Right lung (tissue), 5 donors: ENCODE data around the gene CLMN. TPM values are rescaled to one million over a fixed set of nuclear protein-coding genes. Genes with fewer than 3 reads are reported as not detected.

Experiments used
- DNase-seq, 2 donors: peaks; one replicate each; pipeline ENCODE4 v3.0.0-alpha.2; 2013
- polyA plus RNA-seq, 5 donors: library from polyadenylated mRNA; unstranded; fragments of 120-200 nt; gene quantifications; one replicate each; pipeline versions ENCODE4 v1.2.1 to v1.2.3, GENCODE V29; 2013; ENCODE audit warnings: inconsistent platforms in 1 of 5, low replicate concordance in 1 of 5; ENCODE audit not compliant: insufficient read length in 5 of 5, insufficient read depth in 1 of 5

CLMN gene
- polyA plus RNA-seq, 5 donors = 7.8 to 18.3 (median 13.1) TPM

DNA sequence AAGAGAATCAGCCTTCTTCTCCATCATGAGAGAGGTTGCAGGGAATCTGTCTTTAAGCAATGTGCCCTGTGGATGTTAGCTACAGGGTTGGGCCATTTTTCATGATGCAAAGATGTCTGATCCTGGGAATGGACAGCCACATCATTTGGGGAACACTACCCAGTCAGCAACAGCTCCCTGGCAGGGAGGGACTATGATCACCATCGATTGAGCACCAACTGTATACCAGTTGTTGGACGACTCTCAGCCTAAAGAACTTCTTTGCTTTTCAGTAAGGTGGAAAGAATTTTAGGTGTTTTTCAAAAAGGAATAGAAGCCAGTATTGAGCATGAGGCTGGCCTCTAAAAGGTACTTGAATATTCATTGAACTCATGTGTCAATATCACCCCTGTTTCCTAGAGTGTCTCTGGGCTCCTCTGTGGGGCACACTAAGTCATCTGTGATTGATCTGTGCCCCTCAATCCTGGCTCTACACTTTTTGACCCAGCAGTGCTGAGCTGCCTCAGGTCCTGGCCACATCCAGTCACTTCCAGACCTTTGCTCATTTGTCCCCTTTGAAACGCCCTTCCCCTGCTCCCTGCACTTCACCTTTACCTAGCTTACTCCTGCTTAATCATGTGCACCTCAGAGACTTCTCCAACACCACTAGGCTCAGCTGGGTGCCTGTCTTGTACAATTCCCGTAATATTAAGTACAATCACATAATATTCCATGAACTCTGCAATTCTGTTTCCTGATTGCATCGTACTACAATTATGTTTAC, 2.2 kb upstream of the CLMN start:
- DNase-seq = no peak

DNA sequence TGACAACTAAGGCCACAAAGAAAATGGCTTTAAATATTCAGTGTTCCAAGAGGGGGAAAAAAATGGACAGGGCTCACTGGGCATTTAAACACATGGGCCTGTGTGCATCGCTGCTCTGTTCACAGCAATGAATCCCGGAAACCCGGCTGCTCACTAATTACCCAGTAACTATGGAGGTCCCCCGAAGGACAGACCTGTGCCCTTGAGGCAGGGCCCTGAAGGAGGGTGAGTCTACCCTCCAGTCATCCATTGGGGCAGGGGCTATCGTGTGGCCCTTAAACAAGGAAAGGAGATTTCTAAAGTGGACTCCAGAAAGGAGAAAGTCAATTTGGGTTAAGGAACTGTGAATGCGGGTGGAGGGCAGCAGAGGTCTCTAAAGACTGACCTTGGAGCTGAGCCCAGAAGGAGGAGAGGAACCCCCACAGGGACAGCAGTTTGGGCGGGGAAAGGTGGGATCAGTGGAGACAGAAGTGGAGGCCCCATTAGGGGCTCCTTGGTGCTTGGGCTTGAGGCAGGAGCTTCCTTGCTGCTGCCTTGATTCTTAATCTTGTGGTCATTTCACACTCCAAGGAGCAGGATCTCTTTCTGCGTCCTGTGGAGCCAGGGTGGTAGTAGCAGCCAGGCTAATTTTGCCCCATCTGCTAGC, 1.4 kb upstream of the CLMN start:
- no peak for DNase-seq

DNA sequence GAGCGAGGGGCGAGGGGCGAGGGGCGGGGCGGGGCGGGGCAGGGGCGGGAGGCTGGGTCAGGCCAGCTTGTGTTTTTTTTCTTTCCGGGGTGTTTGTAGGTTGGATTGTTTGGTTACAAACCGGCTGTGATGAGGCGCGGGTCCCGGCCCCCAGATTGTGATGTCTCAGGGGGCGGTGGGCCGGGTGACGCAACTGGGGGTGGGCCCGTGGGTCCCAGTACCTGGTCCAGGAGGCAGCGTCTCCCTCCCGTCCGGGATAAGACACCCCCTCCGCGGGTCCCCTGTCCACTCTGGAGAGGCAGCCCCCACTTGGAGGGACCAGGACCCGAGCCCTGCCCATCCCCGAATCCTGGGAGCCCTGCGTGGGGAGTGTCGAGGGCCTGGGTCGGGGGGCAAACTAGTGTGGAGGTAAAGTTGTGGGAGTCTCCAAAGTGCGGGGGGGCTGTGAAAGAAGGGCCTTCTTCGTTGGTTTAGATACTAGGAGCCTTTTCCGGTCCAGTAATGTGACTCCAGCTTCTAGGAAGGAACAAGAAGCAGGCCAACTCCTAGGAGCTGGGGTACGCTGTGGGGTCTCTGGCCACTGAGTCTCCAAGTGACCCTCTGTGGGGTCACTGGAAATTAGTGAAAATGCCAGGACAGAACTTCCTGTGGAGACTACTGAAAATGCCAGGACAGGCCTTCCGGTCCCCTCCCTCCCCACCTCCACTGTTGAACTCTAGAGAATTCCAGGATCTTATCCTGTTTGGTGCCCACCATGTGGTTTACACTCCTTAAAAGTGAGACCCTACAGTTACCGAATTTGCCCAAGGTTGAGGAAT, 579 bp upstream of the CLMN start:
- no peak for DNase-seq

DNA sequence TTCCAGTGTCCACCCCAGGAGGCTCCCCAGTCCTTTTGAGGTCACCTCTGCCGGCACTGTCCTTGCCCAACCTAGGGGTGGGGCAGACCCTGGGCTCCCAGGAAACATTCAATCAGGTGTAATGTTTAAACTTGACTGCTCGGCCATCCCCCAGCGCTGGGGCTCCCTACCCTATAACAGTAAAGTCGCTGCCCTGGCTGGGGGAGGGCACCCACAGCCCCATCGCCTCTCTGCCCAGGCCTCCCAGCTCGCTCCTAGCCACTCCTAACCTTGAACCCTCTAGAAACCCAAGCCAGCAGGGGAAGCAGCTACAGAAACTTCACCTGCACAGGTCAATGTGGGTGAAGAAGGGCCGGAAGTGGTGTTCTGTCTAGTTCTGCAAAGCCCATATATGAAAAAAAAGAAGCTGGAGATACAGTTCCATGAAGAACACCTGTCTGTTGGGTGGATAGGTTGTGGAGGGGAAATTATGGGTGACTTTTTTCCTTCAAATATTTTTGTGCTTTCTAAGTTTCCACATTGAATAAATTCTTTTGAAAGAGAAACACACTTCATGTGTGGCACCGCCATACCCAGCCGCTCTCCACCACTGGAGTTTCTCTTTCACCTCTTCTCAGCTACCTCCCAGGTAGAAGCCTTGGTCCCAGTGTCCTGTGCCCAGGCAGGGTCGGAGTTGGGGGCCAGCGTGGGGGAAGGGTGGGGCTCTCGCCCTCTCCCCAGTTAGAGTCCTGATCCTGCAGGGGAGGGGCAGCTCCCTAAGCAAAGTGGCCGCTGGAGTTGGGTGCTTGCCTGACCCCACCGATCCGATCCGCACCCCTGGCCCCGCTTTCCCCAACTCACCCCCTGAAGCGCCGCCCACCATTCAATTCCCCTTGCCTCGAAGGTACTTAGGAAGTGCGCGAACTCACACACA, 1.1 kb downstream of the CLMN start:
- DNase-seq = no peak

DNA sequence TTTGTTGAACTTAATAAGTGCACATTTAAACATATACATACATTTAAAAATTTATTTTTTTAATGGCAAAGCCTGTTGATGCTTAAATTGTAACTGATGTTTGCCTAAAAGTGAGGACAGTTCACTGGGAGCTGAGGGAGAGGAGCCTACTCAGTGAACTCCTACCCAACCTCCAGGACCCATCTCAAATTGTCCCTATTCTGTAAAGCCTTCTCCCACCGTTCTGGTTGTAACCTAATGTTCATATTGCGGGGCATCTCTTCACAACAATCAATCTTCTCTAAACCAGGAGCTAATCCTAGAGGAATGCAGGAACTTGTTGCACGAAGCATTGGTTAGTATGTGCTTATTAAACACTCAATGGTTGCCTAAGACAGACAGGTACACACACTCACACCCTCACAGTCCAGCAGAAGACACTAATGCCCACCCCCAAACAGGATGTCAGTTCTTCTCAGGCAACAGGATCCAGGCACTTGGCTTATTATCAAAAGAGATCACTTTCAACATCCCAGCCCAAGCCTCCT, 1.8 kb downstream of the CLMN start:
- no peak for DNase-seq

DNA sequence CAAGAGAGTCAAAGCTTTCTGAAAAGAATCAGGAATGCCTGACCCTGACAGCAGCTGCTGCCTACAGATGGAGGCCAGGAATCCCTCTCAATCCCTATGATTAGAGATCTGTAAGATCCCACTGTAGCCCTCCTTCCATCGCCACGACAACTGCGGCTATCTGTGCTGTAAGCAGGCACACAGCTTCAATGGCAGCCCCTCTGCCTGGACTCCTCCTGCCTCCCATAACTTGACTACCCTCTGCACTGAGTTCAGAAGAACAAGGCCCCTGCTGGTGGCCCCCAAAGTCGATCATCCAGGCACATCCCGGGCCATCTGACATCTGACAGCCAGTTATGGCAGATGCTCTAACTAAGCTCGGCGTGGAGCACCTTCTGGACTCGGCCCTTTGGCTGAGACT, 2.9 kb downstream of the CLMN start:
- DNase-seq = no peak

DNA sequence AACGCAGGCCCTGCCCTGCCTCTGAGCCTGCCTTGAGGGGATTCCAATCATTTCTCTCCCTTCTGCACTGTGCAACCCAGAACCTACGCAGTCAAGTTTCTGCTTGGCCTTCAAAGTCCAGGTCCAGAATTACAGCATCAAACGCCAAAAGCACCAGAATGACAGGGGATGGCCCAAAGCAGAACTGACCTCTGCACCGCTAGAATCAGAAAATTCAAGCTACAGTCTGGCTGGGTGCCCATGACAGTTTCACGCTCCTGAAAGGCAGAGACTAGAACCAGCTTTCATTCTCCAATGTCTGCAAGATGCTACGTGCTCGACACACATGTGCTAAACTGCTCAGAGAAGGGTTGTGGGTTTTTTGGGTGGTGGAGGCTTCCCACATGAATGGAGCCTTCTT, 4.1 kb downstream of the CLMN start:
- no peak for DNase-seq

DNA sequence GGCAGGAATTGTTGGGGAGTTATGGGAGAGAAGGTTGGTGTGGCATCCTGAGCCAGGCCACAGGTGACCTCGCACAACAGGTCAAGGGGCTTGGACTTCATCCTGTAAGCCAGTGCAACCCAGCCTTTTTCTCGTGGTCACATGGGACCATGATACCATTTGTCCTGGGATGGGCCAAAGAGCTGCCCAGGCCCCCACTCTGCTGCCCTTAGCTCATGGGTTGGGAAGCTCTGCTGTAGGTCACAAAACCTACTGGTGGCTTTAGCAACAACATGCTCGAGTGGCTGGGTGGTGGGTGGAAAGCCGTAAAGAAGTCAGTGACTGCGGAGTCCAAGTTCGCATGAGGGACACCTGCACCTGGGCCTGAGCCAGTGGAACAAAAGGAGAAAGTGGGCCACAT, 4.6 kb downstream of the CLMN start:
- DNase-seq = no peak

DNA sequence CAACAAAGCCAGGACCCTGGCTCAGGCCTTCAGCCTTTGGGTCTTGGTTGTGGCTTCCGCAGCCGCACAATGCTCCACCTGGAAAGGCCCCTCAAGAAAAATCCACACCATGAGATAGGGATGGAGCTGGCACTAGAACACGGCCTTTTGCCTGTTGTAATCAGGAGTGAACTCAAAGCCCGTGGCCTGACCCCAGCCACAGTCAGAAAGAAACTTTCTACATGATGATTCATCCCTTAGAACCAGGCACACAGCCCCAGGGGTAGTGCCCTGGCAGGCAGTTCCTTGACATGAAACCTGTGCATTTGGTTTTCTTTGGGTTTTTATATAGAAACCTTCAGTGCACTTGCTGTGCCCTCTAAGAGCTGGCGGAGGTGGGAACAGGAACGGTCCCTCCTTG, 5.1 kb downstream of the CLMN start:
- no peak for DNase-seq

DNA sequence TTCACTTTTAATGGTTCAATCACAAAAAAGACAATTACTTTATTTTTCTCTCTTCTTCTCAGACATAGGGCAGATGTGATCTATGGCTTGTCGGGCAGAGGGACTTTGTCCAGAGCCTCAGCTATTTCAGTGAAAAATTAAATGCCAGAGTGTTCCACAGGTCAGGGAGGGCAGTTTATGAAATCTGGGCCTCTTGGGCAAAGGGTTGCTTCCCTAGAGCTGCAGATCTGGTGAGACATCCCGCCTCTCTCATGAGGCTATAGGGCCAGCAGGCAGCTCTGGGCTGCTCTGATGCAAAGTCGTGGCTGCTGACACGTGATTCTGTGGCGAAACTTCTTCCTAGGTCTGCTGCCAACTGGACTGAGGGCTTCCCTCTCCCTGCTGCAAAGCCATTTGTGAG, 6.0 kb downstream of the CLMN start:
- DNase-seq = peak; percentile 65 to 79

DNA sequence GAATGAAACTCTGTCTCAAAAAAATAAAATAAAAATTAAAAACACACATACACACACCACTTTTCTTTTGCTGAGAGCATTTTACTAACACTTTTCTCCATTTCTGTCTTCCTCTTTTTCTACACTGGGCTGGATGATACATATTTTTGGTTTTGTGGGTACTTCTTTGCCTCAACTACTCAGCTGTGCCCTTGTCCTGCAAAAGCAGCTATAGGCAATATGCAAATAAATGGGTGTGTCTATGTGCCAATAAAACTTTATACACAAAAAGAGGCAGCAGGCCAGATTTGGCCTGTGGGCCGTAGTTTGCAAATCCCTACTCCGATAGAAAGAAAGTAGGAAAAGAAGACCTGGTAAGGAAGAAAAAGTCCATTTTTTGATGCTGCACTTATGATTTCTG, 6.5 kb downstream of the CLMN start:
- no peak for DNase-seq

DNA sequence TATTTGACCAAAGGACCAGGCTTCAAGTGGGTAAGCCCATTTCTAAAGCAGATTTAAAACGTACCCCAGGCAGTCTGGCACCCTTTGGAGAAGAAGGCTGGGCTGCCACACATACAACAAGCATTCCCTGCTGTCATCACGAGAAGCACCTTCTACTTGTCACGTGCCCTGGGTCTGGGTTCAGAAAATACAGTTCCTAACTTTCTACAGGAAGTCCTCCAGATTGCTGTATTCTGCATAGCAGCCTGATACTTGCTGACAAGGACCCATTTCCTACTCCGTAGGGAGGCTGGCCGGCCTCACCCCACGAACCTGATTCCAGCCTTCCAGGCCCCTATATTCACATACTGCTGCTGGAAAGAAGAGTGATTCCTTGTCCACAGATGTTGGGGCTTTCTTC, 7.4 kb downstream of the CLMN start:
- no peak for DNase-seq

DNA sequence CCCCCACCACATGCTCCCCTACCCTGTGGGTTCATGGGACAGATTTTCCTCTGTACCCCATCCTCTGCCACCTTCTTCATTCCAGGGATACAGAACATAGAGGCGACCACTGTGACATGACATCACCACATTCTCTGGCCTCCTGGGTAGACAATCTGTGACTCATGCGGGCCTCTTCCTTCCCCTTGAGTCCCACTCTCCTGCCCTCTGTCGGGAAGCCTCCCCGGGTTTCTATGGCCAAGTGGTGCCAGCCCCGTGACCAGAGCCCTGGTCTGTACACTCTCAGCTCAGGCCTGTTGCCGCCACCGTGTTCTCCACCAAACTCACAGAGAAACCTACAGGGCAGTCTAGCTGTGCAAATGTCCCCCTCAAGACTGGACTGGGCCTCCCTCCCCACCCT, 8.0 kb downstream of the CLMN start:
- no peak for DNase-seq

DNA sequence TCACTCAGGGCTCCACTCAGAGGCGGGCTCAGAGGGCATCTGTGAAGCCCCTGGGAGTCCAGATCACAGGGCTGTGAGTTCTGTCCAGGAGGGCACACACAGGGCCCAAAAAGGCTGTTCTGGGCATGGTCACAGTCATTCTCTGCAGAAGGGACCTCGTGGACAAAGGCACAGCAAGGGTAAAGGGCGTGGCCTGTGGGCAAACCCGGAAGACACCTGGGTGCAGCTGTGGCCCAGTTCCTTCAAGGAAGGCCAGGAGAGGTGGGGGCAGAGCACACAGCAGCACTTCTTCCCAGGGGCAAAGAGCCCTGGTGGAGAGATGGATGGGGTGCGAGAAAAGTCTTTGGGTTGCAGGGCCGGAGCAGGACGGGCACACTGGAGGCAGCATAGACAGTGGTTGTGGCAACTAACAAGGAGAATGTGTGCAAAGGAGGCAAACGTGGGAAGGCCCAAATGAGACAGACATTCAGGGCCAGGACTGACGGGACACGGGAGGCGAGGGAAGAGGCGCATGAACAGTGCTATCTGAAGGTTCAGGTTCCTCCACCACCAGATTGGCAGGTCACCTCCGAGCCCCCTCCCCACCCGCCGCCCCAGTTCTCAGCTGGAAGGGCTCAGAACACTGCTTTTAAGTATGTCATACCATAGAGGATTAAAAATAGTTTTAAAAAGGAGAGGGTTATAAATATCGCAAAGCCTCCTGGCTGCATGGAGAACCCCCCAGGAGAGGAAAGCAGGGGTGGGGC, 8.9 kb downstream of the CLMN start:
- DNase-seq = no peak

DNA sequence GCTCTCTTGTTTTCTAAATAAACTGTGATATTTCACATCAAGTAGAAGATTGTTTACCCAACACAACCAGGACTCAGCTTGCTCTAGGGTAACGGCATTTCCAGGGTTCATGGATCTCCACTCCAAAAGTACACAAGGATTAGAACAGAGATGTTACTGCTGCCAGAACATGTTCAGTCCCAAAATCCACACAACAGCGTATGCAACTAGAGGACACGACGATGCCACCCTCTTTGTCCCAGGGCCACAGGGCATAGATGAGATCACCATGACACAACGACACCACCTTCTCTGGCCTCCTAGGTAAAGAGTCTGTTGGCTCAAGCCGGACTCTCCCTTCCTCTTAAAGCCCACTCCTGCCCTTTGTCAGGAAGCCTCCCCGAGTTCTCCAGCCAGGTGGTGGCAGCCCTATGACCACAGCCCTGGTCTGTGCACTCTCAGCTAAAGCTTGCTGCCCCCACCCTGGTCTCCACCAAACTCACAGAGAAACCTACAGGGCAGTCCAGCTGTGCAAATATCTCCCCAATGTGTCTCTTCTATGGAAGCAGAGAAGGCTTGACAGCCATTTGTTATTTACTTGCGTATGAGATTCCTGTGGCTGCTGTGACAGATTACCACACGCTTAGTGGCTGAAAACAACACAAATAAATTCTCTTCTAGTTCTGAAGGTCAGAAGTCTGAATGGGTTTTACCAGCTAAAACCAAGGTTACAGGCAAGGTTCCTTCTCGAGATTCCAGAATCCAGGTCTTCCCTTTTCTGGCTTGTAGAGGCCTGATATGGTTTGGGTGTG, 10.3 kb downstream of the CLMN start:
- no peak for DNase-seq

DNA sequence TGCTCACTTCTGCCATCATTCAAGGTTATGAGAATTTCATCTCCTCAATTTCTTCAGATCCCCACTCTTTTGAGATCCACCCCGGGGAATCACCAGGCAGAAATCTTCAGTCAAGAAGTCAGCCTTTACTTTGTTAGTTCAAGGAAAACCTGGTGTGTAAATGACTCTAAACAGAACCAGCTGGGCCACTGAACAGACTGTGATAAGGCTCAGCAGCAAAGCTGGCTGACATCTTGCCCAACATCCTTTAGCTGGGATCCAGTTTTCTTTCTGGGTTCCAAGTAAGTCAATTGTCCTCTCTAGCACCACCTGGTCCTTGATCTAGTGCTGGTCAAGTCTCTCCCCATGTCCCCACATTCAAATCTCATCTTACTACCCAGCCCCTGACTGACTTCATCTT, 11.6 kb downstream of the CLMN start:
- DNase-seq = no peak

DNA sequence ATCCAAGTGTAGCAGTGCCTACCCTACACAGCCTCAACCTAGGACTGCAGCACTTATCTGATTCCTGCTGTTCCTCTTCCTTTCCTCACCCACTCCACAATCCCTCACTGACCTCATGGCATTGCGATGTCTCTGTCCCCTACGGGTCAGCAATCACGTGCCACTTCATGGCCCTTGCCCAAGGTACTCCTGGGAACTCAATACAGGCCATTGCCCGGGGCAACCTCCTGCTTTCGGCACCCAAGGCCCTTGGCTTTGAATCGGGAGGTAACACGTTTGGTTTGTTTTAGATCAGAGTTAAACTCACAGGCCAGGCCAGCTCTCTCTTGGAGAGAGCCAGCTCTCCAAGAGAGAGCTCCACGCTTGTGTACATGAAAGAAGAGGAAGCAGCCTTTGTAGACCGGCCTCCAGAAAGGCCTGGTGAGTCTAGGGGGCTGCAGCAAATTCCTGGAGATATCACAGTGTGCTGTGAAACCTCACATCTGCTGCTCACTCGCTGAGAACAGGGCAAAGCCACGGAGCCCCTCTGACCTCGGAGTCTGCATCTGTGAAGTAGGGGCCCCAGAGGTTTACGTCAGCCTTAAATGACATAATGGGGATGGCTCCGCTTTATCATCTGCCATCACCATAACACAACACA, 12.2 kb downstream of the CLMN start:
- DNase-seq = peak; percentile 80 to 87

DNA sequence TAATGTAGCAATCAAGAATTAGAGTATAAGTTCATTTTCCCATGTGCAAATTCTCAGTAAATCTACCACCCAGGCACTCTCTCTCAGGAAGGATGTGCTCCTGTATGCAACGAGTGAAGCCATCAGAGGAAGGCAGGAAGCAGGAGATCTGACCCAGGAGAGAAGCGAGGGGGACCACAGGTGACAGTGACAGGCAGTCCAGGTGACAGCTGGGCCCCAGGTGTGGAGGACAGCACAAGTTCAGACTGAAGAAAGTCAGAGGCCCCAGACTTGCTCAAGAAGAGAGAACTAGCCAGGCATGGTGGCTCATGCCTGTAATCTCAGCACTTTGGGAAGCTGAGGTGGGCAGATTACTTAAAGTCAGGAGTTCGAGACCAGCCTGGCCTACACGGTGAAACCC, 13.8 kb downstream of the CLMN start:
- DNase-seq = no peak

DNA sequence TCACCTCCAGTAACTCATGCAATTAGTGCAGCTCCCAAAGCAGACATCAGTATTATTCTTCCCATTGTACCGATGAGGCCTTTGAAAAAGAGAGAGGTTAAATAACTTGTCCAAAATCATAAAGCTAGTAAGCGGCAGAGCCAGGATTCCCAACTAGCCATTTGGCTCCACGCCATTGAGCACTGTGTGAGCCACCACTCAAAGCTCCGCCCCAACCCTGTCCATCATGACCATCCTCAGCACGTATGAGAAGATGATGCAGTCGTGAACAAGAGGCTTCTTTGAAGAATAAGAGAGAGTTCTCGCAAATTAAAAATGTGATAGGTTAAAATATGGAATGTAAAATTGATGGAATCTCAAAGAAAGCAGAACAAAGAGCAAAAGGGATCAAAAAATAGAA, 14.6 kb downstream of the CLMN start:
- DNase-seq = no peak
